Measurements from ENCODE around the gene BEAN1.
"Not testable (repeated sequence)": the region's sequence is repeated elsewhere in the genome, so short reads cannot be mapped to it uniquely, and the experiment has no call there.

BEAN1 gene

GRCh38 chr16:66510711-66511601 lies 83.9 kb downstream of the BEAN1 start:
- DNase-seq = no peak

- DNase-seq = no peak
These were observed 84.6 kb downstream of the BEAN1 start for GRCh38 chr16:66511602-66512271.

- no peak for DNase-seq
These were observed 85.4 kb downstream of the BEAN1 start for GRCh38 chr16:66512272-66513110.

- no peak for DNase-seq
These were observed 86.1 kb downstream of the BEAN1 start for GRCh38 chr16:66513111-66513723.

GRCh38 chr16:66514391-66514790 lies 87.3 kb downstream of the BEAN1 start:
- not testable (repeated sequence) for DNase-seq

GRCh38 chr16:66514980-66515595 lies 88.0 kb downstream of the BEAN1 start:
- DNase-seq = not testable (repeated sequence)

GRCh38 chr16:66515596-66516508 lies 88.8 kb downstream of the BEAN1 start:
- no peak for DNase-seq

GRCh38 chr16:66516509-66516807 lies 89.4 kb downstream of the BEAN1 start:
- DNase-seq = no peak

GRCh38 chr16:66516808-66517585 lies 89.9 kb downstream of the BEAN1 start:
- peak; percentile 45 for DNase-seq

- no peak for DNase-seq
These were observed 90.6 kb downstream of the BEAN1 start for GRCh38 chr16:66517586-66518263.

GRCh38 chr16:66519482-66520373 lies 92.6 kb downstream of the BEAN1 start:
- no peak for DNase-seq

GRCh38 chr16:66520406-66521170 lies 93.5 kb downstream of the BEAN1 start:
- no peak for DNase-seq

GRCh38 chr16:66521252-66521713 lies 94.2 kb downstream of the BEAN1 start:
- no peak for DNase-seq

GRCh38 chr16:66521951-66522771 lies 95.1 kb downstream of the BEAN1 start:
- peak; percentile 83 for DNase-seq

GRCh38 chr16:66522816-66523590 lies 95.9 kb downstream of the BEAN1 start:
- no peak for DNase-seq

GRCh38 chr16:66523861-66524354 lies 96.8 kb downstream of the BEAN1 start:
- no peak for DNase-seq
